H1 (cell line): Measurements from ENCODE around the gene TANC1. TPM values are rescaled to one million over a fixed set of nuclear protein-coding genes. Genes with fewer than 3 reads are reported as not detected.

Experiments
- SIX5 ChIP-seq: IDR thresholded peaks from 2 replicates; pipeline ENCODE4 v1.6.1; 2011; ENCODE audit warnings: mild to moderate bottlenecking, low read depth, low read length
- polyA plus RNA-seq, 7 experiments: library from polyadenylated mRNA; depleted of rRNA in 3 of 7; stranded (reverse) in 5 of 7; unstranded in 2 of 7; fragments of >200 nt in 5 of 7; fragments of 200-250 nt in 2 of 7; gene quantifications; 1 replicate in 5 of 7; 2 replicates in 1 of 7; 4 replicates in 1 of 7; pipeline versions ENCODE4 v1.2.1 to v1.2.3, GENCODE V29; 2011 to 2013; ENCODE audit warnings: missing spikeins in 2 of 7, mixed read lengths in 2 of 7
- total RNA-seq: library from RNA; stranded (reverse); fragmentation: NEBNext Ultra II Directional; extraction: Animal tissue kit (Norgen Biotek cat#: 25700); gene quantifications from 2 replicates; pipeline ENCODE4 v1.2.1, GENCODE V29; 2021

Gene TANC1
- total and polyA plus RNA-seq, 2 of the 8 experiments (the other 6 are each of a cell fraction or from before 2014, with no cell fraction given): 4.1 to 7.6 TPM

DNA sequence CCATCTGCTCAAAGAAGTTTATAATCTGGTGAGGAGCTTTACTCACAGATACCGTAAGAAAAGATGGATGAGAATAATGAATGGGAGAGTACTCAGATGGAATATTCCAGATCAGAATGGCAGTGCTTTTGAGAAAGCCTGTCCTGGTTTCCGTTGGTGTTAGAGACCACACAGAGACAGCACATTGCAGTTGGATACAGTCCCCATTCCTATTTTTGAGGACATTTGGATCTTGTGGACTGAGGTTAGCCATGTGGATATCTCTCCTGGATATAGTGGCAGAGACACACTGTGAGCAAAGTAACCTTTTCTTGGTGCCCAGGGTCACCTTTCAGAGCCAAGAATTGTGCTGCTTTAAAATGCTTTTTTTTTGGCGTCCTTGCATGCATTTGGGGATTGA lies 63.7 kb downstream of the TANC1 start (continued):
- no peak for TF ChIP-seq SIX5
